Neural cell (in vitro differentiated cells): ENCODE results near the gene PDE6H.

Experiments used
- MXI1 ChIP-seq: fragments of 450-650 bp; conservative IDR thresholded peaks from 2 replicates; pipeline ENCODE4 v1.6.1; 2014; ENCODE audit warnings: antibody characterized with exemption, mild to moderate bottlenecking; ENCODE audit not compliant: poor library complexity, severe bottlenecking
- POLR2AphosphoS5 ChIP-seq: IDR thresholded peaks from 2 replicates; pipeline ENCODE4 v1.6.1; 2012
- TAF1 ChIP-seq: IDR thresholded peaks from 2 replicates; pipeline ENCODE4 v1.6.1; 2012; ENCODE audit warnings: low read depth
- TF ChIP-seq, protein P1 (sequence below): fragments of 450-650 bp; IDR thresholded peaks from 2 replicates; pipeline ENCODE4 v1.5.1; 2014; ENCODE audit warnings: antibody characterized with exemption, mild to moderate bottlenecking, moderate library complexity; ENCODE audit not compliant: poor library complexity, severe bottlenecking
- TF ChIP-seq, protein P2 (sequence below): IDR thresholded peaks from 2 replicates; pipeline ENCODE4 v1.6.1; 2012; ENCODE audit warnings: borderline replicate concordance

DNA sequence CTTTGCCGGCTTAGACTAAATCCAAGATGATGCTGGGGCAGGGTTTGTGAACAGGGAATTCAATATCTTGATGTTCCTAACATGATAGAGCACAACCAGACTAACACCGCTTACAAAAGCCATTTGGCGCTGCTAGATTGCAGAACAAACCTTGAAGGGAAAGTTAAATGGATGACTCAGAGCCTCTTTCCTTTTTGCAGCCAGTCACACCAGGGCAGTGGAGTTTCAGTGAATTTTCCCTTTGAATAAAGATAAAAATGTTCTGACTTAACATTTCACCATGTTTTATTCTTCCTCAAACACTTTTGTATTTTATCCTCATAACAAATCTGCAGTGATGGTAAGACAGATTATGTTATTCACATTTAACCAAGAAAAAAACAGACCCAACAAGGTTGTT lies 47.3 kb downstream of the PDE6H start:
- TF ChIP-seq, protein P1, sequence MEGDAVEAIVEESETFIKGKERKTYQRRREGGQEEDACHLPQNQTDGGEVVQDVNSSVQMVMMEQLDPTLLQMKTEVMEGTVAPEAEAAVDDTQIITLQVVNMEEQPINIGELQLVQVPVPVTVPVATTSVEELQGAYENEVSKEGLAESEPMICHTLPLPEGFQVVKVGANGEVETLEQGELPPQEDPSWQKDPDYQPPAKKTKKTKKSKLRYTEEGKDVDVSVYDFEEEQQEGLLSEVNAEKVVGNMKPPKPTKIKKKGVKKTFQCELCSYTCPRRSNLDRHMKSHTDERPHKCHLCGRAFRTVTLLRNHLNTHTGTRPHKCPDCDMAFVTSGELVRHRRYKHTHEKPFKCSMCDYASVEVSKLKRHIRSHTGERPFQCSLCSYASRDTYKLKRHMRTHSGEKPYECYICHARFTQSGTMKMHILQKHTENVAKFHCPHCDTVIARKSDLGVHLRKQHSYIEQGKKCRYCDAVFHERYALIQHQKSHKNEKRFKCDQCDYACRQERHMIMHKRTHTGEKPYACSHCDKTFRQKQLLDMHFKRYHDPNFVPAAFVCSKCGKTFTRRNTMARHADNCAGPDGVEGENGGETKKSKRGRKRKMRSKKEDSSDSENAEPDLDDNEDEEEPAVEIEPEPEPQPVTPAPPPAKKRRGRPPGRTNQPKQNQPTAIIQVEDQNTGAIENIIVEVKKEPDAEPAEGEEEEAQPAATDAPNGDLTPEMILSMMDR, result no peak
- no peak for TF ChIP-seq TAF1
- TF ChIP-seq, protein P2, sequence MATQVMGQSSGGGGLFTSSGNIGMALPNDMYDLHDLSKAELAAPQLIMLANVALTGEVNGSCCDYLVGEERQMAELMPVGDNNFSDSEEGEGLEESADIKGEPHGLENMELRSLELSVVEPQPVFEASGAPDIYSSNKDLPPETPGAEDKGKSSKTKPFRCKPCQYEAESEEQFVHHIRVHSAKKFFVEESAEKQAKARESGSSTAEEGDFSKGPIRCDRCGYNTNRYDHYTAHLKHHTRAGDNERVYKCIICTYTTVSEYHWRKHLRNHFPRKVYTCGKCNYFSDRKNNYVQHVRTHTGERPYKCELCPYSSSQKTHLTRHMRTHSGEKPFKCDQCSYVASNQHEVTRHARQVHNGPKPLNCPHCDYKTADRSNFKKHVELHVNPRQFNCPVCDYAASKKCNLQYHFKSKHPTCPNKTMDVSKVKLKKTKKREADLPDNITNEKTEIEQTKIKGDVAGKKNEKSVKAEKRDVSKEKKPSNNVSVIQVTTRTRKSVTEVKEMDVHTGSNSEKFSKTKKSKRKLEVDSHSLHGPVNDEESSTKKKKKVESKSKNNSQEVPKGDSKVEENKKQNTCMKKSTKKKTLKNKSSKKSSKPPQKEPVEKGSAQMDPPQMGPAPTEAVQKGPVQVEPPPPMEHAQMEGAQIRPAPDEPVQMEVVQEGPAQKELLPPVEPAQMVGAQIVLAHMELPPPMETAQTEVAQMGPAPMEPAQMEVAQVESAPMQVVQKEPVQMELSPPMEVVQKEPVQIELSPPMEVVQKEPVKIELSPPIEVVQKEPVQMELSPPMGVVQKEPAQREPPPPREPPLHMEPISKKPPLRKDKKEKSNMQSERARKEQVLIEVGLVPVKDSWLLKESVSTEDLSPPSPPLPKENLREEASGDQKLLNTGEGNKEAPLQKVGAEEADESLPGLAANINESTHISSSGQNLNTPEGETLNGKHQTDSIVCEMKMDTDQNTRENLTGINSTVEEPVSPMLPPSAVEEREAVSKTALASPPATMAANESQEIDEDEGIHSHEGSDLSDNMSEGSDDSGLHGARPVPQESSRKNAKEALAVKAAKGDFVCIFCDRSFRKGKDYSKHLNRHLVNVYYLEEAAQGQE, result no peak
- no peak for TF ChIP-seq POLR2AphosphoS5
- no peak for TF ChIP-seq MXI1
